Measurements from ENCODE around the gene CMPK1. TPM values are rescaled to one million over a fixed set of nuclear protein-coding genes. Genes with fewer than 3 reads are reported as not detected.
"Not testable (repeated sequence)": the region's sequence is repeated elsewhere in the genome, so short reads cannot be mapped to it uniquely, and the experiment has no call there.

The CMPK1 gene, protein sequence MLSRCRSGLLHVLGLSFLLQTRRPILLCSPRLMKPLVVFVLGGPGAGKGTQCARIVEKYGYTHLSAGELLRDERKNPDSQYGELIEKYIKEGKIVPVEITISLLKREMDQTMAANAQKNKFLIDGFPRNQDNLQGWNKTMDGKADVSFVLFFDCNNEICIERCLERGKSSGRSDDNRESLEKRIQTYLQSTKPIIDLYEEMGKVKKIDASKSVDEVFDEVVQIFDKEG
- 17.8 TPM for polyA plus RNA-seq (2012; ENCODE audit: insufficient read depth, insufficient read length, low read depth)

DNA sequence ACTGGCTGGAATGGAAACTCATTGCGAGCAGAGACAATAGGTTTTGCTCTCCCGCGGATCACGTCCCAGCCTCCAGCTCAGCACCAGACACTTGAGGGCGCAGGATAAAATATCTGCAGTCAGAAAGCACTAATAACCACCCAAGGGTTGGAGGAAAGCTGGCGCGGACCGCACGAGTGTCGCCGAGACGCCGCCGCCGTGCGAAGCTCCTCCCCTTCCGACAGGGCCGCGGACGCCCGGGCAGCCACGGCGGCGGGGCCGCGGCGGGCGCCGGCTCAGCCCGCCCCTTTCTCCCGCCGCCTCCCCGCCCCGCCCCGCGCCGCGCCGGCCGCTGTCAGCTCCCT lies at the start of gene CMPK1:
Gene CMPK1, plus strand, starts transcription at position 213 of the 344 bp plus-strand sequence. CDS start 156 bp downstream, outside the sequence.
- DNase-seq: peak; percentile 74
- H3K27me3 ChIP-seq: no peaks in the 10 kb centered on the region
- H3K9me3 ChIP-seq: no peaks in the 10 kb centered on the region
- no peaks in the 10 kb centered on the region for H3K4me1 ChIP-seq
- 0 out of 2 replicates have a peak, but pooled peaks have one; percentile 8 for TF ChIP-seq CTCF (IDR thresholded peaks at IDR 0.05; ENCODE audit: low read depth, low read length)
- H3K36me3 ChIP-seq: no peaks in the 10 kb centered on the region
- H3K4me3 ChIP-seq (ENCODE audit: low read depth, low read length): peak within 1 kb of the TSS; percentile 69

GRCh38 chr1:47288116-47288515 lies 45.5 kb upstream of the CMPK1 start:
- not testable (repeated sequence) for H3K27me3 ChIP-seq; H3K36me3 ChIP-seq; DNase-seq; H3K4me3 ChIP-seq (ENCODE audit: low read depth, low read length); H3K9me3 ChIP-seq; H3K4me1 ChIP-seq

- H3K27me3 ChIP-seq; H3K9me3 ChIP-seq; H3K4me1 ChIP-seq; DNase-seq; H3K4me3 ChIP-seq (ENCODE audit: low read depth, low read length); H3K36me3 ChIP-seq: not testable (repeated sequence)
Measured at GRCh38 chr1:47294863-47295262, 38.7 kb upstream of the CMPK1 start.

DNA sequence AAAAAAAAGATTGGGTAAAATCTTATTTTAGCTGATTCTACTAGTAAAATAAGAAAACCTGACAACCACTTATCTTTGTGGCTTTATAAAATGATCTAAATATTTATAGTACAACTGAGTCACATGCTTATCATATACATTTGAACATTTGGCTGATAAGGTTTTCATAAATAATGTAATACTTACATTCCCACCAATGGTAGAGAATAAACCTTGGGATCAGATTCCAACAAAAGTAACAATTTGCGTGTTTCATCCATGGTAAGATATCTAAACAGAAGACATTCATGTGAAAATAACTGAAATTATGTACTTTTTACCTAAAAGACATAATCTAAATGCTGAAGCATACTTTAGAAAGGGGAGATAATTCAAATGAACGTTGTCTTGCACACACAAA lies 38.0 kb upstream of the CMPK1 start:
- no peak for TF ChIP-seq CTCF (IDR thresholded peaks at IDR 0.05; ENCODE audit: low read depth, low read length)
- Histone ChIP-seq H3K4me3 (ENCODE audit: low read depth, low read length) (no peak overlapping the region), H3K4me1 (no peaks in the 10 kb centered on the region), H3K9me3 (no peaks in the 10 kb centered on the region), H3K27me3 (no peaks in the 10 kb centered on the region), H3K36me3 (no peaks in the 10 kb centered on the region)
- no peak for DNase-seq

- H3K27me3 ChIP-seq: no peaks in the 10 kb centered on the region
- H3K4me3 ChIP-seq (ENCODE audit: low read depth, low read length): no peak overlapping the region
- H3K4me1 ChIP-seq: no peaks in the 10 kb centered on the region
- peaks cover 3% of the 10 kb centered on the region for H3K36me3 ChIP-seq
- no peak for DNase-seq
- no peaks in the 10 kb centered on the region for H3K9me3 ChIP-seq
- TF ChIP-seq CTCF (IDR thresholded peaks at IDR 0.05; ENCODE audit: low read depth, low read length): no peak
Measured at GRCh38 chr1:47298025-47298699, 35.4 kb upstream of the CMPK1 start.

GRCh38 chr1:47302472-47302871 lies 31.1 kb upstream of the CMPK1 start:
- peaks cover 3% of the 10 kb centered on the region for H3K36me3 ChIP-seq

More at GRCh38 chr1:47302472-47302871, 31.1 kb upstream of the CMPK1 start:
- H3K9me3 ChIP-seq: no peaks in the 10 kb centered on the region
- H3K27me3 ChIP-seq: no peaks in the 10 kb centered on the region
- no peak overlapping the region for H3K4me3 ChIP-seq (ENCODE audit: low read depth, low read length)
- no peak for DNase-seq
- TF ChIP-seq CTCF (IDR thresholded peaks at IDR 0.05; ENCODE audit: low read depth, low read length): no peak
- H3K4me1 ChIP-seq: no peaks in the 10 kb centered on the region
